K562 (cell line): ENCODE results near the gene PPA2. TPM values are rescaled to one million over a fixed set of nuclear protein-coding genes. Genes with fewer than 3 reads are reported as not detected.

Experiments used
- CLOCK ChIP-seq: fragments of 250-450 bp; sonication (Bioruptor Pico); IDR thresholded peaks from 2 replicates; pipeline ENCODE4 v1.4.0; 2020; ENCODE audit warnings: mild to moderate bottlenecking, moderate library complexity, borderline replicate concordance
- POLR3A ChIP-seq: IDR thresholded peaks from 2 replicates; pipeline ENCODE4 v1.6.1; 2011; ENCODE audit warnings: borderline replicate concordance, mild to moderate bottlenecking, moderate library complexity; ENCODE audit not compliant: insufficient read length, insufficient read depth; ENCODE audit errors: extremely low read depth
- SNAPC5 ChIP-seq: fragments of 250-450 bp; sonication (Bioruptor Pico); IDR thresholded peaks from 2 replicates; pipeline ENCODE4 v1.8.0; 2021; ENCODE audit warnings: moderate library complexity, mild to moderate bottlenecking, inconsistent platforms
- SREBF2 ChIP-seq: sonication (generic); formaldehyde crosslinking; IDR thresholded peaks from 2 replicates; pipeline ENCODE4 v1.4.0; 2020; ENCODE audit warnings: mild to moderate bottlenecking, missing genetic modification reagents
- ZBTB11 ChIP-seq, 3 experiments: fragments of 200-800 bp in 1 of 3; fragments of 250-450 bp in 1 of 3; fragments of 450-650 bp in 1 of 3; sonication (Bioruptor Pico) in 1 of 3; sonication (Bioruptor generic) in 1 of 3; formaldehyde crosslinking in 1 of 3; IDR thresholded peaks; 2 replicates each; pipeline versions ENCODE4 v1.6.1 to v1.8.0; 2016 to 2022; ENCODE audit warnings: mild to moderate bottlenecking in 2 of 3, missing genetic modification characterization in 2 of 3, missing compliant biosample characterization in 1 of 3, moderate library complexity in 1 of 3
- ZFP91 ChIP-seq: sonication (generic); formaldehyde crosslinking; IDR thresholded peaks from 2 replicates; pipeline ENCODE4 v1.8.0; 2022; ENCODE audit warnings: mild to moderate bottlenecking, missing genetic modification reagents
- ZNF318 ChIP-seq, 2 experiments: fragments of 450-650 bp; IDR thresholded peaks; 2 replicates each; pipeline ENCODE4 v1.6.1; 2016; ENCODE audit warnings: mild to moderate bottlenecking in 2 of 2, borderline replicate concordance in 1 of 2, low read depth in 1 of 2, moderate library complexity in 1 of 2
- polyA plus RNA-seq, 8 experiments: library from polyadenylated mRNA; depleted of rRNA in 4 of 8; stranded (reverse) in 5 of 8; unstranded in 3 of 8; fragments of >200 nt; fragmentation: Nextera tagmentation in 2 of 8; fragmentation: Illumina TruSeq in 1 of 8; extraction: Ambion mirVana in 2 of 8; extraction: Trizol in 1 of 8; gene quantifications; 2 replicates each; pipeline versions ENCODE4 v1.2.1 to v1.2.3, GENCODE V29; 2011 to 2014; ENCODE audit warnings: inconsistent platforms in 1 of 8, missing spikeins in 1 of 8
- total RNA-seq, 7 experiments: library from RNA; depleted of rRNA in 6 of 7; stranded (reverse); fragments of >200 nt in 6 of 7; fragmentation: Illumina TruSeq in 2 of 7; extraction: Trizol in 2 of 7; gene quantifications; 2 replicates each; pipeline versions ENCODE4 v1.2.1 to v1.2.3, GENCODE V29; 2011 to 2021; ENCODE audit warnings: low replicate concordance in 1 of 7

The PPA2 gene
- total and polyA plus RNA-seq, 9 of the 15 experiments (the other 6 are each of a cell fraction or from before 2014, with no cell fraction given), result 48.3 to 190 (median 109) TPM

- TF ChIP-seq ZNF318 (IDR thresholded peaks at IDR 0.05; ENCODE audit: borderline replicate concordance in 1 of 2, low read depth in 1 of 2) (no peak), ZFP91 (CRISPR knock-in tag) (no peak), CLOCK (CRISPR knock-in tag) (no peak), SREBF2 (no peak), POLR3A (no peak), ZBTB11 (CRISPR knock-in tag; IDR thresholded peaks at IDR 0.05) (peak in 1 of 3 experiments; percentile 41; a peak in 1 of 6 replicates), SNAPC5 (no peak)
These were observed at the start of gene PPA2 (continued) for GRCh38 chr4:105473324-105474098.
